ENCODE results near the gene ABCC5. TPM values are rescaled to one million over a fixed set of nuclear protein-coding genes. Genes with fewer than 3 reads are reported as not detected.

The ABCC5 gene
- 24.7 and 25.4 TPM in 2 replicates for polyA plus RNA-seq (2013)

DNA sequence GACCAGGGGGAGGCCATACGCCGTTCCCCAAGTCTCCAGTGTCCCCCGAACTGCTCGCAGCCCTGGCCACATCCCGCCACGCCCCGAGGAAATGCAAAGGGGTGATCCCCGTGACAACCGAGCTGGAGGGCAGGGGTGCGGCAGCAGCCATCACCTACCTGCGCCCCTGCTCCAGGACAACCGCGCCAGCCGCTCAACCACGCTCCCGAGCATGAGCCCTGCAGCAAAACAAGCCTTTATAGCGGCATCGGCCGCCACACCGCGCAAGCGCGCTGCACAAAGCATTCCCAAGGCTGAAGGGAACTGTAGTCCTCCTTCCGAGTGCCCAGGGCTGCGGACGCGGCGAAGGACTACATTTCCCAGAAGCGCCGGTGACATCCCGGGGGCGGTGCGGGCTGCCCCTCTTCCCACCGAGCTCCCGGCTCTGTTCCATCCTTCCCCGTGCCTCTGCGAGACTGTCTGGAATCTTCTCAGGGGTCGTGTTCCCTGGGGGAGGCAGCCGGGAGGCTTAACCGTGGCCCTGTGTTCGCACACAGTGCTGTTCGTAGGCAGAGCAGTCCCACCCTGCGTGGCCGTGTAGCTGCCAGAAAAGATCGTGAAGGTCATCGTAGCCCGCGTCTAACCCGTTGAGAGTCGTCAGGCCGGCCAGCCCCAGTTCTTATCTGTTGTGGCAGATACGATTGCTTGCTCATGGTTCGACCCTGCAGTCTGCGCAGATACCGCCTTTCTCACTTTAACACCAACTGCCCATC is at the start of gene ABCC5:
Gene ABCC5 (minus strand): TSS at position 213 of the 752 bp plus-strand sequence. CDS start 3,492 bp downstream, outside the sequence.
- H3K36me3 ChIP-seq (ENCODE audit: control insufficient read depth in 1 of 2, insufficient read depth in 2 of 2, low read length in 2 of 2): peaks cover 0 to 3% of the 10 kb centered on the region in 2 experiments
- WGBS (ENCODE audit: extremely low coverage, insufficient coverage, insufficient read length): no CpG with 5 or more reads among the region's 55 CpGs
- H2AFZ ChIP-seq (ENCODE audit: insufficient read depth, low read length, poor library complexity): peak within 1 kb of the TSS; percentile 89
- DNase-seq: peak; percentile 91 to 94
- H2BK12ac ChIP-seq (ENCODE audit: low read length): no peak within 1 kb of the TSS
- H2BK5ac ChIP-seq (ENCODE audit: low read depth, low read length, poor library complexity): peak within 1 kb of the TSS; percentile 43
- peak within 1 kb of the TSS; percentile 32 for H2AK5ac ChIP-seq (ENCODE audit: low read length)
- H3K4ac ChIP-seq (ENCODE audit: low read depth, low read length): peak within 1 kb of the TSS; percentile 70
- peak within 1 kb of the TSS; percentile 65 for H2BK120ac ChIP-seq (ENCODE audit: insufficient read depth, low read length, poor library complexity)
- H3K4me2 ChIP-seq (ENCODE audit: low read length): peak within 1 kb of the TSS; percentile 52
- no peak within 1 kb of the TSS for H3K23ac ChIP-seq (ENCODE audit: low read length)
- no peaks in the 10 kb centered on the region for H3K27me3 ChIP-seq (ENCODE audit: insufficient read depth, low read length)
- peak within 1 kb of the TSS; percentile 14 for H3K27ac ChIP-seq (ENCODE audit: low read depth, low read length)
- H3K79me2 ChIP-seq (ENCODE audit: control insufficient read depth, insufficient read depth, low read length, poor library complexity): peaks cover 11% of the 10 kb centered on the region
- peak within 1 kb of the TSS; percentile 83 for H4K8ac ChIP-seq (ENCODE audit: low read depth, low read length)
- H3K14ac ChIP-seq (ENCODE audit: low read length): peak within 1 kb of the TSS; percentile 85
- H3K9ac ChIP-seq (ENCODE audit: low read length): peak within 1 kb of the TSS; percentile 83
- H3K4me3 ChIP-seq (ENCODE audit: low read depth, low read length): peak within 1 kb of the TSS; percentile 97
- H3K79me1 ChIP-seq (ENCODE audit: low read length): peaks cover 9% of the 10 kb centered on the region
- peaks cover 7% of the 10 kb centered on the region in 2 experiments for H3K4me1 ChIP-seq (ENCODE audit: control insufficient read depth in 1 of 2, insufficient read depth in 2 of 2, low read length in 2 of 2)
- H3K9me3 ChIP-seq (ENCODE audit: insufficient read depth, low read depth, low read length): peaks cover 5% of the 10 kb centered on the region
- peak within 1 kb of the TSS; percentile 50 for H4K12ac ChIP-seq (ENCODE audit: low read depth, low read length)
- H4K91ac ChIP-seq (ENCODE audit: low read depth, low read length): peak within 1 kb of the TSS; percentile 72
- peak within 1 kb of the TSS; percentile 60 for H3K18ac ChIP-seq (ENCODE audit: low read length)

DNA sequence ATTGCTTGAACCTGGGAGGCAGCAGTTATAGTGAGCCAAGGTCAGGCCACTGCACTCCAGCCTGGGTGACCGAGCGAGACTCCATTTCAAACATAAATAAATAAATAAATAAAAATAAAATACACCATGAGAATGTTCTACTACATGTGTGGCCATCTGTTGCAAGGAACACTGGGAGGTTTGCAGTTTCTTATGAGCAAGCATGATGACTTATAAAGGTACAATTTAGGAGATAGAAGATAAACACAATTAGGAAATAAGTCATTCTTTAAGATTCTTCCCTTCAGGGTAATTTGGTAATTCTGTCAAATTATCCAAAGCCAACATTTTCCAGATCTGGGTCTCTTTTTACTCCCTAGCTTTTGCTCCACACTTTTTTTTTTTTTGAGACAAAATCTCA is 48.5 kb upstream of the ABCC5 start:
- Histone ChIP-seq H2AFZ (ENCODE audit: insufficient read depth, low read length, poor library complexity) (no peak overlapping the region), H3K9me3 (ENCODE audit: insufficient read depth, low read depth, low read length) (no peaks in the 10 kb centered on the region), H3K23ac (ENCODE audit: low read length) (no peak overlapping the region), H3K18ac (ENCODE audit: low read length) (no peak overlapping the region), H2BK12ac (ENCODE audit: low read length) (no peak overlapping the region), H3K14ac (ENCODE audit: low read length) (no peak overlapping the region), H4K8ac (ENCODE audit: low read depth, low read length) (no peak overlapping the region), H3K4ac (ENCODE audit: low read depth, low read length) (no peak overlapping the region), H3K27me3 (ENCODE audit: insufficient read depth, low read length) (no peaks in the 10 kb centered on the region), H4K91ac (ENCODE audit: low read depth, low read length) (no peak overlapping the region), H3K9ac (ENCODE audit: low read length) (no peak overlapping the region), H3K36me3 (ENCODE audit: control insufficient read depth in 1 of 2, insufficient read depth in 2 of 2, low read length in 2 of 2) (no peaks in the 10 kb centered on the region), H2AK5ac (ENCODE audit: low read length) (no peak overlapping the region), H2BK5ac (ENCODE audit: low read depth, low read length, poor library complexity) (no peak overlapping the region), H3K79me1 (ENCODE audit: low read length) (no peaks in the 10 kb centered on the region), H3K4me1 (ENCODE audit: control insufficient read depth in 1 of 2, insufficient read depth in 2 of 2, low read length in 2 of 2) (no peaks in the 10 kb centered on the region), H3K4me2 (ENCODE audit: low read length) (no peak overlapping the region), H3K79me2 (ENCODE audit: control insufficient read depth, insufficient read depth, low read length, poor library complexity) (no peaks in the 10 kb centered on the region), H3K27ac (ENCODE audit: low read depth, low read length) (no peak overlapping the region), H4K12ac (ENCODE audit: low read depth, low read length) (no peak overlapping the region), H3K4me3 (ENCODE audit: low read depth, low read length) (no peak overlapping the region), H2BK120ac (ENCODE audit: insufficient read depth, low read length, poor library complexity) (no peak overlapping the region)
- WGBS (ENCODE audit: extremely low coverage, insufficient coverage, insufficient read length): no CpG with 5 or more reads among the region's 2 CpGs
- DNase-seq: peak; percentile 38 to 78

DNA sequence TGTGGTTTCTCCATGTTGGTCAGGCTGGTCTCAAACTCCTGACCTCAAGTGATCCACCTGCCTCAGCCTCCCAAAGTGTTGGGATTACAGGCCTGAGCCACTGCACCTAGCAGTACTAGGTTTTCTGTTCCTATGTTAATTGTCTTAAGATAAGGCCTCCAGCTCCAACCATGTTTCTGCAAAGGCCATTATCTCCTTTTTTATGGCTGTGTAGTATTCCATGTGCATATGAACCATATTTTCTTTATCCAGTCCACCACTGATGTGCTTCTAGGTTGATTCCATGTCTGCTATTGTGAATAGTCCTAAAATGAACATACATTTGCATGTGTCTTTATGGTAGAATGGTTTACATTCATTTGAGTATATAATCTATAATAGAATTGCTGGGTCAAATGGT is 45.0 kb upstream of the ABCC5 start:
- Histone ChIP-seq H3K79me1 (ENCODE audit: low read length) (no peaks in the 10 kb centered on the region), H2BK5ac (ENCODE audit: low read depth, low read length, poor library complexity) (no peak overlapping the region)

DNA sequence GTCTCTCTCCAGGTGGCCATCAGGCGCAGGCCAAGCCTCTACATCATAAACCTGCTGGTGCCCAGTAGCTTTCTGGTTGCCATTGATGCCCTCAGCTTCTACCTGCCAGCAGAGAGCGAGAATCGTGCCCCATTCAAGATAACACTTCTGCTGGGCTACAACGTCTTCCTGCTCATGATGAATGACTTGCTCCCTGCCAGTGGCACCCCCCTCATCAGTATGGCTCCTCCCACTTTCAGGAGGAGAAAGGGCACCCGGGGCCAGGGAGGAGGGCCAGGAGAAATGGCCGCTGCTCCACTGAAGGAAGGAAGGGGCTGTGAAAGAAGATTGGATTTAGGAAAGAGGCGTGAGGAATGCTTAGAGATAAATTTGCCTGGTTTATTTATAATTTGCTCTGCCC is 41.7 kb upstream of the ABCC5 start:
- no peak overlapping the region for H2AFZ ChIP-seq (ENCODE audit: insufficient read depth, low read length, poor library complexity)
- no peak overlapping the region for H2AK5ac ChIP-seq (ENCODE audit: low read length)
- no peaks in the 10 kb centered on the region for H3K36me3 ChIP-seq (ENCODE audit: control insufficient read depth in 1 of 2, insufficient read depth in 2 of 2, low read length in 2 of 2)
- no peak overlapping the region for H3K4me3 ChIP-seq (ENCODE audit: low read depth, low read length)
- no peak overlapping the region for H4K91ac ChIP-seq (ENCODE audit: low read depth, low read length)
- no CpG with 5 or more reads among the region's 7 CpGs for WGBS (ENCODE audit: extremely low coverage, insufficient coverage, insufficient read length)
- no peak overlapping the region for H3K4ac ChIP-seq (ENCODE audit: low read depth, low read length)
- H3K4me2 ChIP-seq (ENCODE audit: low read length): no peak overlapping the region
- H3K27ac ChIP-seq (ENCODE audit: low read depth, low read length): no peak overlapping the region
- no peak overlapping the region for H4K8ac ChIP-seq (ENCODE audit: low read depth, low read length)
- no peaks in the 10 kb centered on the region for H3K79me2 ChIP-seq (ENCODE audit: control insufficient read depth, insufficient read depth, low read length, poor library complexity)
- peaks cover 2% of the 10 kb centered on the region for H3K9me3 ChIP-seq (ENCODE audit: insufficient read depth, low read depth, low read length)
- no peak overlapping the region for H3K18ac ChIP-seq (ENCODE audit: low read length)
- H2BK120ac ChIP-seq (ENCODE audit: insufficient read depth, low read length, poor library complexity): no peak overlapping the region
- H3K4me1 ChIP-seq (ENCODE audit: control insufficient read depth in 1 of 2, insufficient read depth in 2 of 2, low read length in 2 of 2): no peaks in the 10 kb centered on the region
- no peaks in the 10 kb centered on the region for H3K79me1 ChIP-seq (ENCODE audit: low read length)
- H3K23ac ChIP-seq (ENCODE audit: low read length): no peak overlapping the region
- no peak overlapping the region for H3K9ac ChIP-seq (ENCODE audit: low read length)
- no peak overlapping the region for H2BK12ac ChIP-seq (ENCODE audit: low read length)
- DNase-seq: no peak
- H3K14ac ChIP-seq (ENCODE audit: low read length): no peak overlapping the region
- H4K12ac ChIP-seq (ENCODE audit: low read depth, low read length): no peak overlapping the region
- no peak overlapping the region for H2BK5ac ChIP-seq (ENCODE audit: low read depth, low read length, poor library complexity)
- H3K27me3 ChIP-seq (ENCODE audit: insufficient read depth, low read length): no peaks in the 10 kb centered on the region

More for the DNA sequence above, 45.0 kb upstream of the ABCC5 start:
- no peaks in the 10 kb centered on the region for H3K9me3 ChIP-seq (ENCODE audit: insufficient read depth, low read depth, low read length)
- no peak overlapping the region for H4K8ac ChIP-seq (ENCODE audit: low read depth, low read length)
- no peak overlapping the region for H3K4me2 ChIP-seq (ENCODE audit: low read length)
- no peak overlapping the region for H2BK120ac ChIP-seq (ENCODE audit: insufficient read depth, low read length, poor library complexity)
- no peak overlapping the region for H4K12ac ChIP-seq (ENCODE audit: low read depth, low read length)
- H3K23ac ChIP-seq (ENCODE audit: low read length): no peak overlapping the region
- H4K91ac ChIP-seq (ENCODE audit: low read depth, low read length): no peak overlapping the region
- H3K4me1 ChIP-seq (ENCODE audit: control insufficient read depth in 1 of 2, insufficient read depth in 2 of 2, low read length in 2 of 2): no peaks in the 10 kb centered on the region
- no peak overlapping the region for H3K4ac ChIP-seq (ENCODE audit: low read depth, low read length)
- no peak overlapping the region for H2AFZ ChIP-seq (ENCODE audit: insufficient read depth, low read length, poor library complexity)
- no peaks in the 10 kb centered on the region for H3K27me3 ChIP-seq (ENCODE audit: insufficient read depth, low read length)
- H3K79me2 ChIP-seq (ENCODE audit: control insufficient read depth, insufficient read depth, low read length, poor library complexity): no peaks in the 10 kb centered on the region
- H3K36me3 ChIP-seq (ENCODE audit: control insufficient read depth in 1 of 2, insufficient read depth in 2 of 2, low read length in 2 of 2): no peaks in the 10 kb centered on the region
- H3K18ac ChIP-seq (ENCODE audit: low read length): no peak overlapping the region
- H2AK5ac ChIP-seq (ENCODE audit: low read length): no peak overlapping the region
- H3K4me3 ChIP-seq (ENCODE audit: low read depth, low read length): no peak overlapping the region
- no peak for DNase-seq
- H3K27ac ChIP-seq (ENCODE audit: low read depth, low read length): no peak overlapping the region
- H3K14ac ChIP-seq (ENCODE audit: low read length): no peak overlapping the region
- no peak overlapping the region for H2BK12ac ChIP-seq (ENCODE audit: low read length)
- H3K9ac ChIP-seq (ENCODE audit: low read length): no peak overlapping the region

Measured in trophoblast cell (in vitro differentiated cells and primary cell).